ENCODE measurements around the gene GPAM.

- TF ChIP-seq EZH2 (IDR thresholded peaks at IDR 0.05; ENCODE audit: low read depth, low read length, severe bottlenecking) (no peak), CTCF (IDR thresholded peaks at IDR 0.05; ENCODE audit: control extremely low read depth in 1 of 3, insufficient read depth in 1 of 3, low read depth in 1 of 3, low read length in 3 of 3) (no peak), EP300 (IDR thresholded peaks at IDR 0.05; ENCODE audit: borderline replicate concordance in 1 of 2, low read depth in 2 of 2, low read length in 2 of 2) (no peak), SIX5 (IDR thresholded peaks at IDR 0.05; ENCODE audit: low read depth, low read length) (no peak), RXRA (IDR thresholded peaks at IDR 0.05; ENCODE audit: insufficient read depth, low read depth, low read length) (no peak), MAFK (IDR thresholded peaks at IDR 0.05; ENCODE audit: low read depth, low read length) (no peak), ASH2L (IDR thresholded peaks at IDR 0.05; ENCODE audit: low read length) (no peak), POLR2AphosphoS5 (IDR thresholded peaks at IDR 0.05; ENCODE audit: low read depth, low read length) (no peak), HDAC6 (IDR thresholded peaks at IDR 0.05; ENCODE audit: low read depth, low read length) (no peak), NRF1 (IDR thresholded peaks at IDR 0.05; ENCODE audit: low read depth, low read length) (no peak), POLR2A (IDR thresholded peaks at IDR 0.05; ENCODE audit: control extremely low read depth in 1 of 2, low read depth in 2 of 2, low read length in 2 of 2) (no peak)
- TF ChIP-seq, protein P1, sequence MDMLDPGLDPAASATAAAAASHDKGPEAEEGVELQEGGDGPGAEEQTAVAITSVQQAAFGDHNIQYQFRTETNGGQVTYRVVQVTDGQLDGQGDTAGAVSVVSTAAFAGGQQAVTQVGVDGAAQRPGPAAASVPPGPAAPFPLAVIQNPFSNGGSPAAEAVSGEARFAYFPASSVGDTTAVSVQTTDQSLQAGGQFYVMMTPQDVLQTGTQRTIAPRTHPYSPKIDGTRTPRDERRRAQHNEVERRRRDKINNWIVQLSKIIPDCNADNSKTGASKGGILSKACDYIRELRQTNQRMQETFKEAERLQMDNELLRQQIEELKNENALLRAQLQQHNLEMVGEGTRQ (IDR thresholded peaks at IDR 0.05; ENCODE audit: low read length), result no peak
Observed at GRCh38 chr10:112213098-112213823, 29.7 kb upstream of the GPAM start.

Data from H1 (cell line).